Karpas-422 (cell line): ENCODE results near the gene GLOD5. TPM values are rescaled to one million over a fixed set of nuclear protein-coding genes. Genes with fewer than 3 reads are reported as not detected.

Experiments used
- DNase-seq: peaks from one replicate; pipeline ENCODE4 v3.0.0-alpha.2; 2015
- H2AFZ ChIP-seq: fragments of 200-600 bp; sonication (generic); 2 replicates; pipeline ENCODE4 v1.6.1; 2014; ENCODE audit warnings: antibody characterized with exemption, low read length, mixed read lengths
- H3K27ac ChIP-seq: fragments of 200-600 bp; sonication (generic); 2 replicates; pipeline ENCODE4 v1.5.1; 2014; ENCODE audit warnings: mild to moderate bottlenecking, low read length, moderate library complexity
- H3K27me3 ChIP-seq: fragments of 200-600 bp; sonication (generic); 2 replicates; pipeline ENCODE4 v1.6.1; 2014; ENCODE audit warnings: low read length, mixed read lengths
- H3K36me3 ChIP-seq: fragments of 200-600 bp; sonication (generic); 2 replicates; pipeline ENCODE4 v1.6.1; 2014; ENCODE audit warnings: low read length, mixed read lengths; ENCODE audit not compliant: insufficient read depth
- H3K4me1 ChIP-seq: fragments of 200-600 bp; sonication (generic); 2 replicates; pipeline ENCODE4 v1.6.1; 2014; ENCODE audit warnings: mild to moderate bottlenecking, low read length, mixed read lengths
- H3K4me2 ChIP-seq: fragments of 200-600 bp; sonication (generic); 2 replicates; pipeline ENCODE4 v1.6.1; 2014; ENCODE audit warnings: low read length, low read depth, mild to moderate bottlenecking; ENCODE audit not compliant: poor library complexity, severe bottlenecking
- H3K4me3 ChIP-seq: fragments of 200-600 bp; sonication (generic); 2 replicates; pipeline ENCODE4 v1.5.1; 2014; ENCODE audit warnings: mild to moderate bottlenecking, antibody characterized with exemption, low read length, mixed read lengths
- H3K79me2 ChIP-seq: fragments of 200-600 bp; sonication (generic); 2 replicates; pipeline ENCODE4 v1.6.1; 2014; ENCODE audit warnings: mild to moderate bottlenecking, low read length, mixed read lengths
- H3K9ac ChIP-seq: fragments of 200-600 bp; sonication (generic); 2 replicates; pipeline ENCODE4 v1.6.0; 2014; ENCODE audit warnings: low read length
- H3K9me2 ChIP-seq: fragments of 200-600 bp; sonication (generic), shearing (Covaris generic); replicated peaks from 2 replicates; pipeline ENCODE4 v1.6.0; 2014; ENCODE audit warnings: mild to moderate bottlenecking, low read length, moderate library complexity; ENCODE audit not compliant: insufficient read depth
- H3K9me3 ChIP-seq: fragments of 300-700, 200-600 bp; sonication (generic); 2 replicates; pipeline ENCODE4 v1.6.1; 2014; ENCODE audit warnings: low read length, mixed read lengths
- H4K20me1 ChIP-seq: fragments of 200-600 bp; sonication (generic); 2 replicates; pipeline ENCODE4 v1.6.1; 2014; ENCODE audit warnings: mild to moderate bottlenecking, antibody characterized with exemption, low read length, low read depth; ENCODE audit not compliant: insufficient read depth
- total RNA-seq: library from RNA; depleted of rRNA; stranded (reverse); fragments of >200 nt; shearing (Covaris generic); gene quantifications from 2 replicates; pipeline ENCODE4 v1.2.3, GENCODE V29; 2014; ENCODE audit warnings: low replicate concordance; rRNA removed

The GLOD5 gene
- not detected in 2 replicates for total RNA-seq

- H3K4me1 ChIP-seq: no peaks in the 10 kb centered on the region
- H3K9me3 ChIP-seq: no peaks in the 10 kb centered on the region
- DNase-seq: peak; percentile 58
- no peak within 1 kb of the TSS for H3K4me3 ChIP-seq
- no peak within 1 kb of the TSS for H2AFZ ChIP-seq
- H3K9ac ChIP-seq: no peak within 1 kb of the TSS
- no peaks in the 10 kb centered on the region for H3K27me3 ChIP-seq
- no peak within 1 kb of the TSS for H3K27ac ChIP-seq
- no peak within 1 kb of the TSS for H3K4me2 ChIP-seq
- H3K36me3 ChIP-seq: no peaks in the 10 kb centered on the region
- no peaks in the 10 kb centered on the region for H3K9me2 ChIP-seq
- H4K20me1 ChIP-seq: no peaks in the 10 kb centered on the region
- no peaks in the 10 kb centered on the region for H3K79me2 ChIP-seq
Measured at GRCh38 chrX:48761674-48762471, at the start of gene GLOD5. TSS of gene GLOD5 (plus strand) at chrX:48761747. CDS start at chrX:48761791, 44 bp downstream.

- Histone ChIP-seq H3K27ac (no peak overlapping the region), H3K4me3 (no peak overlapping the region), H3K9me3 (no peaks in the 10 kb centered on the region), H3K9me2 (no peaks in the 10 kb centered on the region), H3K27me3 (no peaks in the 10 kb centered on the region), H3K36me3 (no peaks in the 10 kb centered on the region), H3K79me2 (no peaks in the 10 kb centered on the region), H3K4me1 (peaks cover 10% of the 10 kb centered on the region), H2AFZ (no peak overlapping the region), H4K20me1 (no peaks in the 10 kb centered on the region), H3K9ac (no peak overlapping the region), H3K4me2 (no peak overlapping the region)
- no peak for DNase-seq
Measured at GRCh38 chrX:48711929-48712505, 49.5 kb upstream of the GLOD5 start.

GRCh38 chrX:48713847-48714246 lies 47.7 kb upstream of the GLOD5 start:
- H3K9me3 ChIP-seq: no peaks in the 10 kb centered on the region
- H3K79me2 ChIP-seq: no peaks in the 10 kb centered on the region
- H3K27me3 ChIP-seq: no peaks in the 10 kb centered on the region
- no peak for DNase-seq
- peaks cover 10% of the 10 kb centered on the region for H3K4me1 ChIP-seq
- H2AFZ ChIP-seq: no peak overlapping the region
- H3K36me3 ChIP-seq: no peaks in the 10 kb centered on the region
- no peak overlapping the region for H3K4me2 ChIP-seq
- H3K9ac ChIP-seq: no peak overlapping the region
- H3K9me2 ChIP-seq: no peaks in the 10 kb centered on the region
- H3K27ac ChIP-seq: no peak overlapping the region
- no peak overlapping the region for H3K4me3 ChIP-seq
- no peaks in the 10 kb centered on the region for H4K20me1 ChIP-seq

- Histone ChIP-seq H3K9me2 (no peaks in the 10 kb centered on the region), H4K20me1 (no peaks in the 10 kb centered on the region), H3K4me2 (no peak overlapping the region), H3K4me3 (no peak overlapping the region), H3K27ac (no peak overlapping the region), H3K27me3 (no peaks in the 10 kb centered on the region), H3K4me1 (peaks cover 10% of the 10 kb centered on the region), H3K9me3 (no peaks in the 10 kb centered on the region), H3K79me2 (no peaks in the 10 kb centered on the region), H2AFZ (no peak overlapping the region), H3K36me3 (no peaks in the 10 kb centered on the region), H3K9ac (no peak overlapping the region)
- DNase-seq: no peak
Measured at GRCh38 chrX:48714573-48714972, 47.0 kb upstream of the GLOD5 start.

- Histone ChIP-seq H3K36me3 (no peaks in the 10 kb centered on the region), H3K79me2 (no peaks in the 10 kb centered on the region), H2AFZ (no peak overlapping the region), H3K4me2 (no peak overlapping the region), H3K9ac (no peak overlapping the region), H3K27ac (no peak overlapping the region), H4K20me1 (no peaks in the 10 kb centered on the region), H3K27me3 (no peaks in the 10 kb centered on the region), H3K9me3 (no peaks in the 10 kb centered on the region), H3K4me1 (peaks cover 10% of the 10 kb centered on the region), H3K9me2 (no peaks in the 10 kb centered on the region), H3K4me3 (no peak overlapping the region)
- no peak for DNase-seq
Measured at GRCh38 chrX:48715072-48715471, 46.5 kb upstream of the GLOD5 start.

- no peak overlapping the region for H3K4me3 ChIP-seq
- no peaks in the 10 kb centered on the region for H3K27me3 ChIP-seq
- no peak overlapping the region for H3K27ac ChIP-seq
- H3K4me1 ChIP-seq: peaks cover 10% of the 10 kb centered on the region
- no peak overlapping the region for H3K4me2 ChIP-seq
- no peak overlapping the region for H2AFZ ChIP-seq
- H4K20me1 ChIP-seq: no peaks in the 10 kb centered on the region
- H3K9me3 ChIP-seq: no peaks in the 10 kb centered on the region
- no peaks in the 10 kb centered on the region for H3K9me2 ChIP-seq
- no peaks in the 10 kb centered on the region for H3K79me2 ChIP-seq
- H3K36me3 ChIP-seq: no peaks in the 10 kb centered on the region
- DNase-seq: no peak
- H3K9ac ChIP-seq: no peak overlapping the region
Measured at GRCh38 chrX:48715876-48716502, 45.6 kb upstream of the GLOD5 start.

- Histone ChIP-seq H3K4me1 (peaks cover 4% of the 10 kb centered on the region), H3K27ac (no peak overlapping the region), H4K20me1 (no peaks in the 10 kb centered on the region), H3K4me3 (no peak overlapping the region), H3K36me3 (no peaks in the 10 kb centered on the region), H3K79me2 (no peaks in the 10 kb centered on the region), H3K9me2 (no peaks in the 10 kb centered on the region), H3K27me3 (no peaks in the 10 kb centered on the region), H2AFZ (no peak overlapping the region), H3K9me3 (no peaks in the 10 kb centered on the region), H3K4me2 (no peak overlapping the region), H3K9ac (no peak overlapping the region)
- DNase-seq: no peak
Measured at GRCh38 chrX:48719958-48720357, 41.6 kb upstream of the GLOD5 start.

GRCh38 chrX:48720577-48721250 lies 40.8 kb upstream of the GLOD5 start:
- Histone ChIP-seq H3K4me1 (no peaks in the 10 kb centered on the region), H3K36me3 (no peaks in the 10 kb centered on the region), H3K27ac (no peak overlapping the region), H3K9me2 (no peaks in the 10 kb centered on the region), H4K20me1 (no peaks in the 10 kb centered on the region), H2AFZ (no peak overlapping the region), H3K79me2 (no peaks in the 10 kb centered on the region), H3K9ac (no peak overlapping the region), H3K4me2 (no peak overlapping the region), H3K4me3 (no peak overlapping the region), H3K9me3 (no peaks in the 10 kb centered on the region), H3K27me3 (no peaks in the 10 kb centered on the region)
- DNase-seq: no peak
